ENCODE results near the gene LHCGR.

LHCGR gene

GRCh38 chr2:48677450-48677849, 78.1 kb downstream of the LHCGR start:
- DNase-seq (ENCODE audit: low read depth): no peak
- H3K4me3 ChIP-seq (ENCODE audit: low read depth, low read length): no peak overlapping the region
- TF ChIP-seq CTCF (IDR thresholded peaks at IDR 0.05; ENCODE audit: low read depth, low read length, missing control alignments): no peak

- no peak for DNase-seq (ENCODE audit: low read depth)
- no peak for TF ChIP-seq CTCF (IDR thresholded peaks at IDR 0.05; ENCODE audit: low read depth, low read length, missing control alignments)
- H3K4me3 ChIP-seq (ENCODE audit: low read depth, low read length): no peak overlapping the region
These were observed 80.6 kb downstream of the LHCGR start for GRCh38 chr2:48674933-48675332.

- H3K4me3 ChIP-seq (ENCODE audit: low read depth, low read length): no peak overlapping the region
- no peak for TF ChIP-seq CTCF (IDR thresholded peaks at IDR 0.05; ENCODE audit: low read depth, low read length, missing control alignments)
- no peak for DNase-seq (ENCODE audit: low read depth)
These were observed 81.9 kb downstream of the LHCGR start for GRCh38 chr2:48673581-48673980.

GRCh38 chr2:48668992-48669391, 86.5 kb downstream of the LHCGR start:
- no peak for DNase-seq (ENCODE audit: low read depth)
- no peak for TF ChIP-seq CTCF (IDR thresholded peaks at IDR 0.05; ENCODE audit: low read depth, low read length, missing control alignments)

GRCh38 chr2:48651158-48651790, 104.2 kb downstream of the LHCGR start:
- no peak for TF ChIP-seq CTCF (IDR thresholded peaks at IDR 0.05; ENCODE audit: low read depth, low read length, missing control alignments)
- H3K4me3 ChIP-seq (ENCODE audit: low read depth, low read length): no peak overlapping the region

More at GRCh38 chr2:48668992-48669391, 86.5 kb downstream of the LHCGR start:
- H3K4me3 ChIP-seq (ENCODE audit: low read depth, low read length): no peak overlapping the region

GRCh38 chr2:48638261-48638660, 117.3 kb downstream of the LHCGR start:
- H3K4me3 ChIP-seq (ENCODE audit: low read depth, low read length): no peak overlapping the region
- TF ChIP-seq CTCF (IDR thresholded peaks at IDR 0.05; ENCODE audit: low read depth, low read length, missing control alignments): no peak
- DNase-seq (ENCODE audit: low read depth): no peak

More at GRCh38 chr2:48651158-48651790, 104.2 kb downstream of the LHCGR start:
- DNase-seq (ENCODE audit: low read depth): no peak

All from GM12864 (cell line).